ENCODE data around the gene VDAC1. TPM values are rescaled to one million over a fixed set of nuclear protein-coding genes. Genes with fewer than 3 reads are reported as not detected.

The VDAC1 gene
- total RNA-seq, 1 donor from 2014 or later: 489 TPM

- no peak for TF ChIP-seq CTCF (IDR thresholded peaks at IDR 0.05; ENCODE audit: insufficient read depth, low read length, severe bottlenecking)
These were observed 42.9 kb upstream of the VDAC1 start for GRCh38 chr5:134047687-134048056.

GRCh38 chr5:134046801-134047686 is 42.3 kb upstream of the VDAC1 start:
- TF ChIP-seq CTCF (IDR thresholded peaks at IDR 0.05; ENCODE audit: insufficient read depth, low read length, severe bottlenecking): no peak
- DNase-seq (ENCODE audit: low read depth) (no peak), FAIRE-seq (no peak)
- no peaks in the 10 kb centered on the region for H3K36me3 ChIP-seq (ENCODE audit: control insufficient read depth, insufficient read depth, low read length)
- no peak overlapping the region for H3K4me3 ChIP-seq (ENCODE audit: low read depth, low read length)
- no peaks in the 10 kb centered on the region for H3K27me3 ChIP-seq (ENCODE audit: control insufficient read depth, insufficient read depth, low read length)

More at GRCh38 chr5:134047687-134048056, 42.9 kb upstream of the VDAC1 start:
- Histone ChIP-seq H3K27me3 (ENCODE audit: control insufficient read depth, insufficient read depth, low read length) (no peaks in the 10 kb centered on the region), H3K36me3 (ENCODE audit: control insufficient read depth, insufficient read depth, low read length) (no peaks in the 10 kb centered on the region), H3K4me3 (ENCODE audit: low read depth, low read length) (no peak overlapping the region)
- FAIRE-seq (no peak), DNase-seq (ENCODE audit: low read depth) (no peak)

GRCh38 chr5:134046330-134046729 is 41.6 kb upstream of the VDAC1 start:
- no peak overlapping the region for H3K4me3 ChIP-seq (ENCODE audit: low read depth, low read length)
- TF ChIP-seq CTCF (IDR thresholded peaks at IDR 0.05; ENCODE audit: insufficient read depth, low read length, severe bottlenecking): no peak
- no peak for FAIRE-seq
- H3K36me3 ChIP-seq (ENCODE audit: control insufficient read depth, insufficient read depth, low read length): no peaks in the 10 kb centered on the region
- no peaks in the 10 kb centered on the region for H3K27me3 ChIP-seq (ENCODE audit: control insufficient read depth, insufficient read depth, low read length)
- DNase-seq (ENCODE audit: low read depth): no peak

- H3K27me3 ChIP-seq (ENCODE audit: control insufficient read depth, insufficient read depth, low read length): no peaks in the 10 kb centered on the region
- FAIRE-seq: no peak
- no peak overlapping the region for H3K4me3 ChIP-seq (ENCODE audit: low read depth, low read length)
- no peaks in the 10 kb centered on the region for H3K36me3 ChIP-seq (ENCODE audit: control insufficient read depth, insufficient read depth, low read length)
- no peak for DNase-seq (ENCODE audit: low read depth)
- no peak for TF ChIP-seq CTCF (IDR thresholded peaks at IDR 0.05; ENCODE audit: insufficient read depth, low read length, severe bottlenecking)
These were observed 39.3 kb upstream of the VDAC1 start for GRCh38 chr5:134043793-134044792.

- DNase-seq (ENCODE audit: low read depth) (no peak), FAIRE-seq (no peak)
- Histone ChIP-seq H3K36me3 (ENCODE audit: control insufficient read depth, insufficient read depth, low read length) (no peaks in the 10 kb centered on the region), H3K4me3 (ENCODE audit: low read depth, low read length) (no peak overlapping the region), H3K27me3 (ENCODE audit: control insufficient read depth, insufficient read depth, low read length) (no peaks in the 10 kb centered on the region)
- TF ChIP-seq CTCF (IDR thresholded peaks at IDR 0.05; ENCODE audit: insufficient read depth, low read length, severe bottlenecking): no peak
These were observed 37.0 kb upstream of the VDAC1 start for GRCh38 chr5:134041570-134042411.
